CD1c-positive myeloid dendritic cell (primary cell): ENCODE results near the gene CHD3.

Source experiments
- DNase-seq: peaks from one replicate; pipeline ENCODE4 v3.0.0-alpha.2; 2016; ENCODE audit errors: extremely low spot score

The CHD3 gene

DNA sequence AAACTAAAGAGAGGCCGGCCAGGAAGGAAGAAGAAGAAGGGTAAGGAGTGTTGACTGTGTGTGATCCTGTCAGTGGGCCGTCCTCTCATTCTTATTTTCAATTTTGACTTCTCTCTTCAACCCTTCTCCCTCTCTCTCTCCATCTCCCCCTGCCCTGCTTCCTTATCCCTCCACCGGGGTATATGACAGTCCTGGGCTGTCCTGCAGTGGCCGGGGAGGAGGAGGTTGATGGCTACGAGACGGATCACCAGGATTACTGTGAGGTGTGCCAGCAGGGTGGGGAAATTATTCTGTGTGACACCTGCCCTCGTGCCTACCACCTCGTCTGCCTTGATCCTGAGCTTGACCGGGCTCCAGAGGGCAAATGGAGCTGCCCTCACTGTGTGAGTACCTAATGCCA lies 5.6 kb downstream of the CHD3 start:
- no peak for DNase-seq

DNA sequence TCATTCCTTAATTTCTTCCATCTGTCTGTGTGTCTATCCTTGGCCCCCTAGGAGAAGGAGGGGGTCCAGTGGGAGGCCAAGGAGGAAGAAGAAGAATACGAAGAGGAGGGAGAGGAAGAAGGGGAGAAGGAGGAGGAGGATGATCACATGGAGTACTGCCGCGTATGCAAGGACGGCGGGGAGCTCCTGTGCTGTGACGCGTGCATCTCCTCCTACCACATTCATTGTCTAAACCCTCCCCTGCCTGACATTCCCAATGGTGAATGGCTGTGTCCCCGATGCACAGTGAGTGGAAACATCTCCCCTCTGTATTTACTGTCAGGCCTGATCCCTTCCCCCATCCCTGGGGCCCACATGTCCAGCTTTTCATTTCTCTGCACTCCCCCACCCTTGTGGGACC lies 6.3 kb downstream of the CHD3 start:
- DNase-seq: no peak

DNA sequence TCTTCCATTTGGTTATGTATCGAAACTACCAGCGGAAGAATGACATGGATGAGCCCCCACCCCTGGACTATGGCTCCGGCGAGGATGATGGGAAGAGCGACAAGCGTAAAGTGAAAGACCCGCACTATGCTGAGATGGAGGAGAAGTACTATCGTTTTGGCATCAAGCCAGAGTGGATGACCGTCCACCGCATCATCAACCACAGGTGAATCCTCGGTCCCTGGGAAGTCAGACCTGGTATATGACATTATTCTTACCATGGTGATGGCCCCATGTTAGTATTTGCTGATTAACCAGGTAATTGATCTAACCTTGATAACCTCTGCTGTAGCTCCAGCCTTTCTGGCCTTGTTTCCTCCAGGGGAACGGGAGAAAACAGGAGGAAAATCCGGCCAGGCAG lies 8.5 kb downstream of the CHD3 start:
- DNase-seq: no peak

DNA sequence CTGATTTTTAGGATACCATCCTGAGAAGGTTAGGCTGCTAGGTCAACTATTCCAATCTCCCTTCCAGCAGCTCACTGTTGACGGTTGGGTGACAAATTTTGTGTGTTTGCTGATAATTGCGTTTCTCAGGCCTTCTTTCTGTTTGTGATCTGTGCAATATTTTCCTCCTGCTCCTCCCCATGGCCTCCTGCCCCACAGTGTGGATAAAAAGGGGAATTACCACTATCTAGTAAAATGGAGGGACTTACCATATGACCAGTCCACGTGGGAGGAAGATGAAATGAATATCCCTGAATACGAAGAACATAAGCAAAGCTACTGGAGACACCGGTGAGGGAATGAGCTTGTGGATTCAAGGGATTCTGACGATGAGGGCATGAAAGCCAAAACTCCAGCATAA lies 9.2 kb downstream of the CHD3 start:
- DNase-seq: peak; percentile 80

DNA sequence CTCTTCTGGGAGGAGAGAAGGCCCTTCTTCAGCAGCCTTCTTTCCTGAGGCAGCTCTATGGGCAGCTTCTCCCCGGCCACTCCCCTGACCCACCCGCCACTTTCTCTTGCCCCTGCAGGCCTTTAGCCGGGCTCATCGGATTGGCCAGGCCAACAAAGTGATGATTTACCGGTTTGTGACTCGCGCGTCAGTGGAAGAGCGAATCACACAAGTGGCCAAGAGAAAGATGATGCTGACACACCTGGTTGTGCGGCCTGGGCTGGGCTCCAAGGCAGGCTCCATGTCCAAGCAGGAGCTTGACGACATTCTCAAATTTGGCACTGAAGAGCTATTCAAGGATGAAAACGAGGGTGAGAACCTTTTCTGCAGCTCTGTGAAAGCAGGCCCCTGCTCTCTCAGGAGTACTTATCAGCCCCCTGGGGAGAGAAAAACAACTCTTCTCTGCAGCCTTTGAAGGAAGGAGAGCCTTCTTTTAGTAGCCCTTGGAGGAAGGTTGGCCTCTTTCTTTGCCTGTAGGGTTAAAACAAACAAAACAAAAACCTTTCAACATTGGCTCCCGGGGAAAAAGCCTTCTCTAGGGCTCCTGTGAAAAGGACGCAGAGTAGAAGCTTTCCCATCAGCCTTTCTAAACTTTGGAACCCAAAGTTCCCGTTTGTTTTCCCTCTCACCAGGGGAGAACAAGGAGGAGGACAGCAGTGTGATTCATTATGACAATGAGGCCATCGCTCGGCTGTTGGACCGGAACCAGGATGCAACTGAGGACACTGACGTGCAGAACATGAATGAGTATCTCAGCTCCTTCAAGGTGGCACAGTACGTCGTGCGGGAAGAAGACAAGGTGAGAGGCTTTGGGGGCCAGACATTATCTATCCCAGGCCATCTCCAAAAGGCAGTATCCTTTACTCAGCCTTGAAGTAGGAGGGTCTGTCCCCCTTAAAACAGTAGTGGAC lies 14.8 kb downstream of the CHD3 start:
- DNase-seq: no peak

DNA sequence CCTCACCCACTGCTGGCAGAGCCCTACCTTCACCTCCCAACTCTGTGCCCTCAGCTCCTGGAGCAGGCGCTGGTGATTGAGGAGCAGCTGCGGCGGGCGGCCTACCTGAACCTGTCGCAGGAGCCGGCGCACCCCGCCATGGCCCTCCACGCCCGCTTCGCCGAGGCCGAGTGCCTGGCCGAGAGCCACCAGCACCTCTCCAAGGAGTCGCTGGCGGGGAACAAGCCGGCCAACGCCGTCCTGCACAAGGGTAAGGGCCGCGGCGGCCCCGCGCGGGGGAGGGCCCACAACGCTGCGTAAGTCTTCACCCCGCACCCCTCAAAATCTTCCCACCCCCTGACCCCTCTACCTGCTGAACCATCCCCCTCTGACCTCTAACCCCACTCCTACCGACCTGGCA lies 20.5 kb downstream of the CHD3 start:
- no peak for DNase-seq

DNA sequence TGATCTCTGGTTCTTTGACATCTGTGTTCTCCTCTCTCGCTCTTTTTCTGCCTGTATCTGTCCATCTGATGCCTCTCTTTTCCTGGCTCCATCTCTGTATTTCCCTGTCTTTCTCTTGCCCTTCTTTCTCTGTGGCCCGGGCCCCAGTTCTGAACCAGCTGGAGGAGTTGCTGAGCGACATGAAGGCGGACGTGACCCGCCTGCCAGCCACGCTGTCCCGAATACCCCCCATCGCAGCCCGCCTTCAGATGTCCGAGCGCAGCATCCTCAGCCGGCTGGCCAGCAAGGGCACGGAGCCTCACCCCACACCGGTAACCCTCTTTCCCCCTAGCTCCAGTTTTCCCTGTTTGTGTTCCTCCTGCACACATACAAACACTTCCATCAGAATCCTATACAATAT lies 21.7 kb downstream of the CHD3 start:
- DNase-seq: no peak

DNA sequence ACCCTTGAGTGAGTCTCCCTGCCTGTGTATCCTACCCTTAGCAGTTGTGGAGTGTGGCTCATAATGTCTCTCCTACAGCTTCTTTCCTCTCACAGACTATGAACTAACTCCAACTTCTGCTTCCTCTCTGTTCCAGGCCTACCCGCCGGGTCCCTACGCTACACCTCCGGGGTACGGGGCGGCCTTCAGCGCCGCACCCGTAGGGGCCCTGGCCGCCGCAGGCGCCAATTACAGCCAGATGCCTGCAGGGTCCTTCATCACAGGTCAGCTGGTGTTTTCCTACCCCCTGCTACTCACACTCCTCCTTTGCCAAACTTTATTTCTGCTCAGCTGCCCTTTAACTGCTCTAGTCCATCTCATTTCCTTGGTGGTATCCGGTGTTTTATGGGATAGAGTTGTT lies 22.1 kb downstream of the CHD3 start:
- DNase-seq: no peak

DNA sequence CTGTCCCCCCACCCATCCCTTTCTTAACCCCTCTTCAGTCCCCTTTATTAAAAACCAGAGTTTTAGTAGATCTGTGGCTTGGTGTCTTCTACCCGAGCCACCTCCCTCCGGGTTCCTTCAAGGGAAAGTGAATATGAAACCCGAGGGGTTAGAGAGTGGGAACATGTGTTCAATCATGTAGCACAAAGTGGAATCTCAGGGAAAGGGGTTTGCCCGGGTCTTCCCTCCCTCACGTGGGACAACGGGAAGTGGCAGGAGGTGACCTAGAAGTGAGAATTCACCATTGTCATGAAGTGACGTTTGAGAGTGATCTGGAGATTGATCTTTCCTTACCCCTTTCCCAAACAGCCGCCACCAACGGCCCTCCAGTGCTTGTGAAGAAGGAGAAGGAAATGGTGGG lies 22.5 kb downstream of the CHD3 start:
- DNase-seq: no peak

DNA sequence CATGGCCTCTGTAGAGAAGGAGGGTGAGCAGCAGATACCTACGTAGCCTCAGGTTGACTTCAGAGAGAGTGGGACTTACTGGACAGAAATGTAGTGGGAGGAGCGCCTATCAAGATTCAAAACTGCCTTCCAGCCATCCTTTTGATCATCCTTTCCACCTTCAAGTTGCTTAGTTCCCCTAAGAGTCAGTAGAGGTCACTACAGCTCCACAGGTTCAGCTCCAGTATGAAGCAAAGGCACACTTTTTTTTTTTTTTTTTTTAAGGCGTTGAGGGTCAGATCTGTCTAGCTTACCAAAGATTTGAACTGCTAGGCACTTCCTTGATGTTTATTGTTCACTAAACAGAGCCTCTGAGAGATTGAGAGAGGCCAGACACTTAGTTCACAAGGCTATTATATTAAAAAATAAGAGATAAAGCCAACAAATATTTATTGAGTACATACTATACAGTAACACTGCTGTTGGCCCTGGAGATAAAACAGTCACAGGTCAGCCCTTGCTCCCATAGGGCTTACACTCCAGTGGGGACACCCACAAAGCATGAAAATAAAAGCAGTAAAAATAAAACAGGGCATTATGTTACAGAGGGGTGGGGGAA lies 24.4 kb downstream of the CHD3 start:
- DNase-seq: peak; percentile 72

DNA sequence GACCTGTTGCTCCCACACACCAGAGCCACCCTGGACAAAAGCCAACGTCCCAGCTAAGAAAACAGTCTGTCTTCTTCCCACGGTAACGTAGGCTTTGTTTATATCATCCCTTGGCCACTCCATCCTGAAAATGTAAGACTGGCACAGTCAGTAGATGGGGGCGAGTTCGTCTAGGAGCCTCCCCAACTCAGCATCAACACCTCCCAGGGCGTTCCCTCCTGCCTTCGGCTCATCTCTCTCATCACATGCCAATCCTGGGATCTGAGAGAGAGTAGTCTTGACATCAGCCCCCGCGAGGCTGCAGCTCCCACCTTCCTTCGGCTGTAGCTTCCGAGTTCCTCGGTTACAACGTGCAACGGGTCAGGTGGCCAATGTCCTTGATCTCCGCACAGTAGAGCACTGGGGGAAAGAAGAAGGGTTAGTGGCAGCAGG lies 26.6 kb downstream of the CHD3 start:
- DNase-seq: peak; percentile 53

DNA sequence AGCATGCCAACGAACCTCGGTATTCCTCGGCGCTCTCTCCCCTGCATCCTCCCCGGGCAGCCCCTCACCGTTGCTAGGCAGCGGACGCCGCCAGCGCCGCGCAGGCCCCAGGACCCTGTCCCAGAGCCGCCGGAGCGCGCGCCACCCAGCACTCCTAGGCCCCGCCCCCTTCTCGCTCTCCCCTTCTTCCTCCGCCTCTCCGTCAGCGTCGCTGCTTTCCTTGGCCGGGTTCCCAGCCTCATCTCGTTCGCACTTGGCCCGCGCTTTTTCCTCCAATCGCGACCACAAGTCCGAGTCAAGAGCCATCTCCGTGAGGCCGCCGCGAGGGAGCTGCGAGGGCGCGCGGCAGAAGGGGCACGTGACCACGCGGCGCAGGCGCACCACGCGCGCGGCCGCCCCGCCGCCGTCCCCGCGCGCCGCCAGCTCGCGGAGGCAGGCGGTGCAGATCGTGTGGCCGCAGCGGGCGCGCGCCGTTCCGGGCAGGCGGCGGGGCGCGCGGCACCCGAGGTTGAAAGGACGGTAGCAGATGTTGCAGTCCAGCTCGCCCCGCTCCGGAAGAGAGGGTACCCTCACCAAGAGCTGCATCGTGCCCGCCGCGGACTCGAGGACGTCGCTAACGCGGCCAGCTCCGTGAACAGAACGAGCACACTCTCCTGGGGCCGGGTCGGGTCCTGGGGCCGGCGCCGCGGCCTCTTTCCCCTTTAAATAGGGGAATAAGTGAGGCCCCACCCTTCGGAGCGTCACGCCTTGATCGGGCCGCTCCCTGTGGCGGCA lies 27.2 kb downstream of the CHD3 start, which contains the start of gene RNF227:
Gene RNF227 (minus strand): TSS at position 679 of the 774 bp plus-strand sequence. CDS start 94 bp downstream, at position 585.
- DNase-seq: peak; percentile 89

DNA sequence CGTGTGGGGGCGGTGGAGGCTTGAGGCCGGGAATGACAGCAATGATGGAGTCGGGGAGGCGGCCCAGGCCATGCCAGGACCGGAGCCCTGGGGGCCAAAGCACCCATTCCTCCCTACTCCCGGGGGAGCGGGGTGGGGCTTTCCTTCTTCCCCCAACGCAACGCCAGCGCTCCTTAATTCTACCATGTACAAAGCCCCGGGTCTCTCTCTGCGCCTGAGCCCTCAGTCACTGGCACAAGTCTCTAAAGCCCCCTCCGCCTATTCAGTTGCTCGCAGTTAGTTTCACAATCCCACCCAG lies 27.7 kb downstream of the CHD3 start:
- DNase-seq: no peak

DNA sequence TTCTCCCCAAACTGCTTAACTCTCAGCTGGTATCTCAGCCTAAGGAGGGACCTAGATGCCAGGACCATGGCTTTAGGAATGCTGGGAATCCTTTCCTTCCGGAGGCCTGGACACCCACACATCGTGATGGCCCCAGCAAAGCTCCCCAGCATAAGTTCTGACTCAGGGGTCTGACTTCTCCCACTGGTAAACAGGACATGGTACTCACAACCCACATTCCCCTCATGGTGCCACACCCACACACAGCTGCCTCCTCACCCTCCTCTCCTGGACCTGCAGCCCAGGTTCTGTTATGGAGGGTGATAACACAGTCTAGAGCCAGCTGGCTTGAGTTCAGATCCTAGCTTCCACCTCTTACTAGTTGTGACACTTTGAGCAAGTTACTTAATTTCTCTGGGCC lies 28.2 kb downstream of the CHD3 start:
- no peak for DNase-seq

DNA sequence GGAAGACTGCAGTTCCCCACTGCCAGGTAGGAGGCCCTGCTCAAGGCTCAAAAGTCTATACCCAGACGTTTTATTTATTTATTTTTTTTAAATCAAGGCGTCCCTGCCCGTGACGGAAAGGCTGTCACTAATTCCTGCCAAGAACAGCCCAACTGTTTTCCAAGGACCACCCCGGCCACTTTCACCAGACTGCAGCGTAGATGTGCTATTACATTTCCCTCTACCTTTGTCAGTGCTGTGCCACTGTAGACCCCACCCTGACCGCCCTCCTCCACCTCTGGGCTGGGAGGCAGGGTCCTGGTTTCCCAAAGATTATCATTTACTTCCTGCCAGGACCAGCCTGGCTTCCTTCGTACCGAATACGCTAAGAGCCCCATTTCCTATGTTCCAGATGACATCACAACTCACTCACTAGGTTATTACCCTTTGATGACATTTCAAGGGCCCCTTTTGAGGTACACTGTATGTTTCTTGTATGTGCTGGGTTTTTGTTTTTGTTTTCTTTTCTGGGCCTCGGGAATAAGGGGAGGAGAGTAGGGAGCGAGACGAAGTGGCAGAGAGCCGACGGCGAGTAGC lies 33.8 kb downstream of the CHD3 start:
- DNase-seq: no peak

DNA sequence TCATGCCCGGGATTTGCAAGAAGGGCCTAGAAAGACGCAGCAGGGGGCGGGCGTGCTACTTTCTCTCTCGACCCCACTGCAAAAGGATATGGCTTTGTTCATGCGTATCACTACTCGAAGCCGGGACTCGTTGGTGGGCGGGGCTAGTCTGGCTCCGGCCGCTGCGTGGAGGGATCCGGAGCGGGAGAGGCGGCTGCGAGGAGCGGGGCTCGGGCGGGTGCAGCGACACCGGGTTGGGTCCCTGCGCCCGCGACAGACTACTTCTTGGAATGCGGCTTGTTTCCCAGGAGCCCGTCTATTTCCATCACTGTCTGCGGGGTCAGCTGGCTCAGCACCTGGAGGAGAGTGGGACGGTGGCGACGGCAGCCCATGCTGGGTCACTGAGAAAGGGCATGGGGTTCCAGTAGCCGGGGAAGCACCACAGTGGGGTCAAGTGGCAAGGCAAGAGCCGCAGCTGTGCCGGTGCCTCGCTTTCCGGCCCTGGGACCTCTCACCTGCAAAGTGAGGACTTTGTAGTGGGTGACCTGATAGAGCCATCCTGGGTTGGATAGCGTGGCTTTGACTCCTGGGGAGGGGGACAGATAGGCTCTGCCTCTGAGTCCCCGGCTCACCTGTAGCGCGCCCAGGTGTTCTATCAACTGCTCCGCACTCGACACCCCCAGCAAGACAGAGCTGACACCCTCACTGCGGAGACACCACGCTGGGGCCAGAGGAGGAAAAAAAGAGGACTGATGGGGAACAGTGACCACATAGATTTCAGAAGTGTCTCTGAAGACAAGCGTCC lies 34.4 kb downstream of the CHD3 start:
- peak; percentile 73 for DNase-seq

DNA sequence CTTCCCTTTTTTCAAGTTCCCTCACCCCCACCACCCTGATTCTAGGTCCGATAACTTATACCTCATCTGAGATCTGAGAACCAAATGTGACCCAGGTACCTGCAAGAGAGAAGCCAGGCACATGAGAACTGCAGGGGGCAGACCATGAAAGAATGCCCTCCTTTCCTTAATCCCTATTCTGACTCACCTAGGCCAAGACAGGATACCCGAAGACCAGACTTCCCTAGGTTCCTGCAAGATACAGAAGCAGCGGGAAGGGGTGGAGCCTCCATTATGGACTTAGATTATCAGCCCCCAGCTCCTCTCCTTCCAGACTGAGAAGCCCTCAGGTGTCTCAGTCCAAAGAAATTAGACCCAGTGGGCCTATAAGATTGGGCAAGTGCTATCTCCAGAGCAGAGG lies 39.0 kb downstream of the CHD3 start:
- DNase-seq: no peak

DNA sequence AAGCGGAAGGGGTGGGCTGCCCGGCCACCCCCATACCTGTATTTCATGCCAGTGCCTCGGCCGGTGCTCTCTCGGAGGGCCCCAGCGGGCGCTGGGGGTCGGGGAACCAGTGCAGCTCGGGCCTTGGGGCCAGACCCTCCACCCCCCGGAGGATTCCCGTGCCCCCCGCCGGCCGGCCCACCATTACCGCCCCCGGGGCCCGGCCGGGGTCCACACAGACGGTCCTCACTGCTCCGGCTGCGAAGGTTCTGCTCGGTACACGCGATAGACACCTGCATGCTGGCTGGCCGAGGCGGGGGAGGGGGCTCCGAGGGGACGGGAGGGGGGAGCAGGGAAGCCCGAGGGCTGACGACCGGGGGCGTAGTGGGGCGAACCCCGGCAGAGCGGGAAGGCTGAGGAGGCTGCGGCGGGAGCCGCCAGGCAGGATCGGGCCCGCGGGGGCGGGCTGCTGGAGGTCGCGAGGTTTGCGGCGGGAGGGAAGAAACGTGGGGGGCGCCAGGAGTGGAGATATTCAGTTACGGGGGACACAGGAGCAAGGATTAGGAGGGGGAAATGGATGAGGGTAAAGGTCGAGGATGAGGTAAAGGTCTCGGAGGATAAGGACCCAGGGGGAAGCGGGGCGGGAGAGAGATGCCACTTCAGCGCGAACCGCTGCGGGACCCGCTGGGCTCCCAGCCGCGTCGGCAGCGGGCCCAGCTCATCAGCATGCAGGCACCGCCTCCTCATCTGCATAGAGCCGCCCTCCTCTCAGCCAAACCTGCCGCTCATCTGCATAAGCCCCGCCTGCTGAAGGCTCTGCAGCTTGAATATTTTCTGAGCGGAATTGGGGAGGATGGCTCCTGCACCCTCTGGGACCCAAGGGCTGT lies 40.8 kb downstream of the CHD3 start, which contains the start of gene KCNAB3:
Gene KCNAB3 (minus strand): TSS at position 699 of the 866 bp plus-strand sequence. CDS start 421 bp downstream, at position 278.
- DNase-seq: no peak

DNA sequence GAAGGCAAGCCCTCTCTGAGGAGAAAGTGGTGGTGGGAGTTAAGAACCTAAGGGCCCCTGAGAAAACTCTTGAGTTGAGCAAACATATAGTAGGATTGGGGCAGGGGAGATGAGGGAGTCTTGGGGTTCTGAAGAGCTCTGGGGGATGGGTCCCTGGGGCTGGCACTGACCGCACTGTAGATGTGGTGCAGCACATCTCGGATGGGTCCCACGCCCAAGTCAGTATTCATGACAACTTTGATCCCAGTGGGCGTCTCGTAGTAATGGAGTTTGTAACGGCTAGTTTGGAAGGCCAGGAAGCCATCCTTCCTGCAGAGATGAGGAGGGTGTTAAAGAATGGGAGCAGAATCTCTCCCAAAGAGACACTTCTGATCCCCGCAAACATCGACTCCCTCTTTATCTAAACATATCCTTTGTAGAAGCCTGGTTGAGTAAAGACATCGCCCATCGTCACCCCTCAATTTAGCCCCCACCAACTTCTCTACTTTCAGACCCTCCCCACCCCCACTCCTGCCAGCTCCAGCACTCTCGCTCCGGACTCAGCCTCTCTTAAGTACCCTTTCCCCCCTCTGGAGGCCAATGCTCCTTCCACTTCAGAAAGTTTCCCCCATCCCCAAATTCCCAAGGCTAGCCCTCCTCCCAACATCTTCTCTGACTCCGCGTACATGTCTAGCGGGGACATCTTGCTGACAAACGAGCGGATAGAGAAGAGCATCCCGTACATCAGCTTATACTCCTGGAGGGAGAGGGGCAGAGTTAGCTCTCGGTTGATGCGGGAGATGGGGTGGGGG lies 42.4 kb downstream of the CHD3 start:
- DNase-seq: no peak
